H1 (cell line): ENCODE results near the gene PFKFB1. TPM values are rescaled to one million over a fixed set of nuclear protein-coding genes. Genes with fewer than 3 reads are reported as not detected.

Experiments used
- CTCF ChIA-PET: fragments of 300-600 bp; sonication (Branson Sonifier 250); formaldehyde crosslinking; loops from one replicate; lab custom pipeline; 2021; ENCODE audit not compliant: partially characterized antibody; lab: Charles Lee
- POLR2A ChIA-PET: fragments of 300-600 bp; sonication (Branson Sonifier 250); formaldehyde crosslinking; loops from one replicate; lab custom pipeline; 2021; ENCODE audit warnings: inconsistent platforms; ENCODE audit not compliant: partially characterized antibody; lab: Charles Lee
- DNase-seq, 2 experiments: peaks; one replicate each; pipeline versions ENCODE4 v3.0.0 to v3.0.0-alpha.2; 2010 to 2022; ENCODE audit warnings: low spot score in 2 of 2, low read depth in 1 of 2, mixed read lengths in 1 of 2
- FAIRE-seq: peaks from 2 replicates; lab custom pipeline; 2011; peaks lifted over from hg19 to GRCh38; lab: Jason Lieb, UNC
- H2AFZ ChIP-seq: 2 replicates; pipeline ENCODE4 v1.8.1; 2012; ENCODE audit warnings: low read length, inconsistent platforms
- H2AK5ac ChIP-seq: 2 replicates; pipeline ENCODE4 v1.6.1; 2013; ENCODE audit warnings: low read depth, low read length
- H2BK120ac ChIP-seq: replicated peaks from 2 replicates; pipeline ENCODE3; 2013; ENCODE audit warnings: low read depth, low read length, inconsistent platforms
- H2BK12ac ChIP-seq: 2 replicates; pipeline ENCODE4 v1.6.1; 2013; ENCODE audit warnings: low read depth, low read length
- H2BK15ac ChIP-seq: 2 replicates; pipeline ENCODE4 v1.6.1; 2013; ENCODE audit warnings: low read length
- H2BK20ac ChIP-seq: 2 replicates; pipeline ENCODE4 v1.6.1; 2013; ENCODE audit warnings: low read length
- H2BK5ac ChIP-seq: 2 replicates; pipeline ENCODE4 v1.6.1; 2013; ENCODE audit warnings: low read depth, low read length
- H3K14ac ChIP-seq: 2 replicates; pipeline ENCODE4 v1.6.1; 2013; ENCODE audit warnings: inconsistent platforms; ENCODE audit not compliant: insufficient read length
- H3K18ac ChIP-seq: 2 replicates; pipeline ENCODE4 v1.6.1; 2013; ENCODE audit warnings: low read length; ENCODE audit errors: extremely low read depth
- H3K23ac ChIP-seq: 2 replicates; pipeline ENCODE4 v1.6.1; 2013; ENCODE audit warnings: inconsistent platforms; ENCODE audit not compliant: insufficient read length
- H3K23me2 ChIP-seq: 2 replicates; pipeline ENCODE4 v1.6.1; 2013; ENCODE audit warnings: low read depth, low read length
- H3K27ac ChIP-seq: 2 replicates; pipeline ENCODE4 v1.6.1; 2011; ENCODE audit warnings: low read depth, low read length, inconsistent platforms
- H3K27me3 ChIP-seq, 4 experiments: replicated peaks in 1 of 4; 1 replicate in 1 of 4; 2 replicates in 3 of 4; pipeline versions ENCODE4 v1.6.1 to v1.8.1; 2011 to 2013; ENCODE audit warnings: low read length in 3 of 4, mild to moderate bottlenecking in 3 of 4, inconsistent platforms in 2 of 4, mixed read lengths in 2 of 4, moderate library complexity in 1 of 4; ENCODE audit not compliant: control insufficient read depth in 3 of 4, insufficient read depth in 3 of 4; ENCODE audit errors: extremely low read depth in 1 of 4
- H3K36me3 ChIP-seq, 4 experiments: 2 replicates each; pipeline versions ENCODE4 v1.6.1 to v1.8.1; 2011 to 2013; ENCODE audit warnings: mild to moderate bottlenecking in 4 of 4, low read length in 3 of 4, moderate library complexity in 2 of 4, control low read depth in 1 of 4, inconsistent platforms in 1 of 4; ENCODE audit not compliant: insufficient read depth in 4 of 4, control insufficient read depth in 2 of 4
- H3K4ac ChIP-seq: replicated peaks from 2 replicates; pipeline ENCODE3; 2013; ENCODE audit warnings: low read length, low read depth, mixed read lengths, inconsistent platforms; ENCODE audit not compliant: insufficient read length
- H3K4me1 ChIP-seq, 4 experiments: replicated peaks in 1 of 4; 1 replicate in 1 of 4; 2 replicates in 3 of 4; pipeline versions ENCODE4 v1.6.1 to v1.8.1; 2011 to 2013; ENCODE audit warnings: low read length in 3 of 4, inconsistent platforms in 2 of 4, mixed read lengths in 1 of 4; ENCODE audit not compliant: insufficient read depth in 4 of 4, control insufficient read depth in 3 of 4
- H3K4me2 ChIP-seq, 2 experiments: 2 replicates each; pipeline versions ENCODE4 v1.6.1 to v1.8.1; 2011 to 2013; ENCODE audit warnings: low read depth in 2 of 2, low read length in 2 of 2, control low read depth in 1 of 2, inconsistent platforms in 1 of 2, mild to moderate bottlenecking in 1 of 2; ENCODE audit not compliant: insufficient read depth in 1 of 2
- H3K4me3 ChIP-seq, 4 experiments: fragments of 200-600, 300-600 bp in 1 of 4; sonication (generic), shearing (Covaris generic), sonication (Bioruptor Twin) in 1 of 4; 2 replicates each; pipeline versions ENCODE4 v1.5.1 to v1.8.1; 2011 to 2016; ENCODE audit warnings: low read length in 4 of 4, low read depth in 3 of 4, control low read depth in 2 of 4, inconsistent platforms in 2 of 4, mild to moderate bottlenecking in 2 of 4, mixed read lengths in 1 of 4, moderate library complexity in 1 of 4; ENCODE audit not compliant: insufficient read depth in 2 of 4; ENCODE audit errors: extremely low read depth in 1 of 4
- H3K56ac ChIP-seq: replicated peaks from 2 replicates; pipeline ENCODE3; 2013; ENCODE audit warnings: low read depth, mild to moderate bottlenecking, mixed read lengths, low read length, inconsistent platforms; ENCODE audit not compliant: insufficient read length
- H3K79me1 ChIP-seq: 2 replicates; pipeline ENCODE4 v1.6.1; 2013; ENCODE audit warnings: low read depth, low read length, control low read depth
- H3K79me2 ChIP-seq, 2 experiments: 2 replicates each; pipeline versions ENCODE4 v1.6.1 to v1.8.1; 2012 to 2013; ENCODE audit warnings: low read length in 2 of 2, mild to moderate bottlenecking in 2 of 2, inconsistent platforms in 1 of 2; ENCODE audit not compliant: insufficient read depth in 2 of 2, control insufficient read depth in 1 of 2
- H3K9ac ChIP-seq, 4 experiments: replicated peaks in 1 of 4; 1 replicate in 1 of 4; 2 replicates in 3 of 4; pipeline versions ENCODE4 v1.6.1 to v1.8.1; 2011 to 2013; ENCODE audit warnings: low read depth in 3 of 4, low read length in 3 of 4, control low read depth in 2 of 4, mild to moderate bottlenecking in 2 of 4, moderate library complexity in 2 of 4, inconsistent platforms in 1 of 4; ENCODE audit errors: extremely low read depth in 1 of 4
- H3K9me3 ChIP-seq, 2 experiments: 2 replicates each; pipeline versions ENCODE4 v1.6.1 to v1.8.1; 2012 to 2013; ENCODE audit warnings: mild to moderate bottlenecking in 2 of 2, moderate library complexity in 2 of 2, control low read depth in 1 of 2, inconsistent platforms in 1 of 2, low read depth in 1 of 2, low read length in 1 of 2, mixed read lengths in 1 of 2; ENCODE audit not compliant: insufficient read depth in 2 of 2
- H4K20me1 ChIP-seq, 2 experiments: replicated peaks in 1 of 2; 2 replicates each; pipeline versions ENCODE3 to v1.8.1; 2011 to 2013; ENCODE audit warnings: inconsistent platforms in 2 of 2, low read length in 2 of 2, mild to moderate bottlenecking in 1 of 2; ENCODE audit not compliant: insufficient read depth in 2 of 2, control insufficient read depth in 1 of 2
- H4K5ac ChIP-seq: 2 replicates; pipeline ENCODE4 v1.6.1; 2013; ENCODE audit warnings: low read length, low read depth, mixed read lengths, inconsistent platforms; ENCODE audit not compliant: insufficient read length
- H4K8ac ChIP-seq: 2 replicates; pipeline ENCODE4 v1.8.0; 2013; ENCODE audit warnings: mild to moderate bottlenecking, moderate library complexity, low read length, inconsistent platforms; ENCODE audit not compliant: insufficient read depth; ENCODE audit errors: extremely low read depth
- H4K91ac ChIP-seq: replicated peaks from 2 replicates; pipeline ENCODE3; 2013; ENCODE audit warnings: low read length, mixed read lengths, inconsistent platforms; ENCODE audit not compliant: insufficient read length
- EGR1 ChIP-seq: IDR thresholded peaks from 2 replicates; pipeline ENCODE4 v1.6.1; 2011; ENCODE audit warnings: low read depth, low read length, borderline replicate concordance
- GTF2F1 ChIP-seq: IDR thresholded peaks from 2 replicates; pipeline ENCODE4 v1.6.1; 2012; ENCODE audit warnings: low read depth, low read length, improper control_type of control experiment, borderline replicate concordance
- HDAC2 ChIP-seq, 2 experiments: fragments of 300-600 bp in 1 of 2; sonication (generic) in 1 of 2; IDR thresholded peaks; 2 replicates each; pipeline ENCODE4 v1.6.1; 2011 to 2012; ENCODE audit warnings: low read depth in 2 of 2, low read length in 2 of 2, mild to moderate bottlenecking in 2 of 2, moderate library complexity in 2 of 2, borderline replicate concordance in 1 of 2, inconsistent platforms in 1 of 2
- JUN ChIP-seq: IDR thresholded peaks from 2 replicates; pipeline ENCODE4 v1.6.1; 2011; ENCODE audit warnings: low read depth, mild to moderate bottlenecking, improper control_type of control experiment, low read length
- JUND ChIP-seq: IDR thresholded peaks from 2 replicates; pipeline ENCODE4 v1.6.1; 2011; ENCODE audit warnings: mild to moderate bottlenecking, improper control_type of control experiment, low read length
- RBBP5 ChIP-seq: IDR thresholded peaks from 2 replicates; pipeline ENCODE4 v1.7.1; 2012; ENCODE audit warnings: low read depth, mild to moderate bottlenecking, inconsistent platforms, low read length, moderate library complexity, borderline replicate concordance
- RXRA ChIP-seq: IDR thresholded peaks from 2 replicates; pipeline ENCODE4 v1.6.1; 2011; ENCODE audit warnings: low read depth, mild to moderate bottlenecking, low read length, moderate library complexity; ENCODE audit not compliant: insufficient read depth
- SIRT6 ChIP-seq: IDR thresholded peaks from one replicate; pipeline ENCODE4 v1.7.1; 2012; ENCODE audit warnings: low read length, inconsistent platforms
- WGBS, 2 experiments: shearing (Covaris generic) in 1 of 2; methylation state at CpG; one replicate each; pipeline versions ENCODE4 v1.1.6 to v1.1.7; 2013 to 2015; ENCODE audit warnings: low lambda C conversion rate in 2 of 2, mixed read lengths in 2 of 2, inconsistent platforms in 1 of 2, low coverage in 1 of 2, missing lambda C conversion rate in 1 of 2; ENCODE audit not compliant: insufficient replicate concordance in 2 of 2, insufficient coverage in 1 of 2, insufficient read length in 1 of 2; ENCODE audit errors: extremely low coverage in 1 of 2, missing lambda C conversion rate in 1 of 2; 5-methylcytosine and 5-hydroxymethylcytosine counted together
- polyA plus RNA-seq, 7 experiments: library from polyadenylated mRNA; depleted of rRNA in 3 of 7; stranded (reverse) in 5 of 7; unstranded in 2 of 7; fragments of >200 nt in 5 of 7; fragments of 200-250 nt in 2 of 7; gene quantifications; 1 replicate in 5 of 7; 2 replicates in 1 of 7; 4 replicates in 1 of 7; pipeline versions ENCODE4 v1.2.1 to v1.2.3, GENCODE V29; 2011 to 2013; ENCODE audit warnings: missing spikeins in 2 of 7, mixed read lengths in 2 of 7
- total RNA-seq: library from RNA; stranded (reverse); fragmentation: NEBNext Ultra II Directional; extraction: Animal tissue kit (Norgen Biotek cat#: 25700); gene quantifications from 2 replicates; pipeline ENCODE4 v1.2.1, GENCODE V29; 2021
- TF ChIP-seq, protein P1 (sequence below): IDR thresholded peaks from 2 replicates; pipeline ENCODE4 v1.6.1; 2012; ENCODE audit warnings: inconsistent platforms

The PFKFB1 gene
- total and polyA plus RNA-seq, 2 of the 8 experiments (the other 6 are each of a cell fraction or from before 2014, with no cell fraction given): 0.26 to 0.30 TPM

DNA sequence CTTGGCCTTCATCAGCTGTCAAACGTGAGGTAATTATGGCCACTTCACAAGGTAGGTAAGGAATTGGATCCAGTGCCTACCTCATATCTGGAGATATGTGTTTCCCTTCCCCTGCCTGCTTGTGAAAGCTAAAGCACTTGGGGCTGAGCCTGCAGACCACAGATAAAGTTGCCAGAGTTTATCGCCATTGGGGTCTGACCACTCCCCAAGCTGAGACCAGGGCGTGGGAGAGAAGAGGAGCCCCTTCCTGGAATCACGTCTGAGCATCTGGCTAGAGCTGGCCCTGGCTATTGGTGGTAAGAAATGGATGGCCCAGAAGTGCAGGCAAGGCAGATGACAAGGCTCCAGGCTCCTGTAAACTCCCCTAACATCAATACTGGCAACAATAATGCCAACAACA lies 34.1 kb upstream of the PFKFB1 start:
- Histone ChIP-seq H4K5ac (no peak overlapping the region), H3K9me3 (no peaks in the 10 kb centered on the region), H3K23me2 (no peaks in the 10 kb centered on the region), H3K9ac (no peak overlapping the region), H3K4ac (no peak overlapping the region), H2BK12ac (no peak overlapping the region), H4K91ac (no peak overlapping the region), H2BK5ac (no peak overlapping the region), H2BK120ac (no peak overlapping the region), H3K27me3 (no peaks in the 10 kb centered on the region), H3K79me2 (no peaks in the 10 kb centered on the region), H3K4me1 (peaks cover 0 to 3% (median 0%) of the 10 kb centered on the region in 4 experiments; a peak in 1 of 7 replicates), H2BK15ac (no peak overlapping the region), H3K4me3 (no peak overlapping the region), H2AK5ac (no peak overlapping the region), H2BK20ac (no peak overlapping the region), H2AFZ (no peak overlapping the region), H4K20me1 (no peaks in the 10 kb centered on the region), H3K18ac (no peak overlapping the region), H4K8ac (no peak overlapping the region; the same call in 1 of the 2 replicates), H3K79me1 (no peaks in the 10 kb centered on the region), H3K56ac (no peak overlapping the region), H3K36me3 (no peaks in the 10 kb centered on the region), H3K27ac (no peak overlapping the region), H3K14ac (no peak overlapping the region), H3K4me2 (no peak overlapping the region), H3K23ac (no peak overlapping the region)
- no peak for FAIRE-seq
- POLR2A ChIA-PET: no interaction called here
- no peak for DNase-seq
- WGBS, 2 experiments: 80% methylated on average over 4 of the region's 4 CpGs; no CpG with 5 or more reads in 1 of the 2 experiments
- CTCF ChIA-PET: interaction anchor here (0.6 to 1.0 kb wide), 2 partner anchors 18 to 1045 kb away, joined by 3 read pairs; no protein-coding TSS in a partner anchor
- TF ChIP-seq GTF2F1 (no peak), SIRT6 (no peak), JUN (no peak), HDAC2 (IDR thresholded peaks at IDR 0.05; ENCODE audit: borderline replicate concordance in 1 of 2, low read depth in 2 of 2, low read length in 2 of 2) (no peak), RBBP5 (no peak), JUND (no peak), EGR1 (no peak), RXRA (no peak)
- TF ChIP-seq, protein P1, sequence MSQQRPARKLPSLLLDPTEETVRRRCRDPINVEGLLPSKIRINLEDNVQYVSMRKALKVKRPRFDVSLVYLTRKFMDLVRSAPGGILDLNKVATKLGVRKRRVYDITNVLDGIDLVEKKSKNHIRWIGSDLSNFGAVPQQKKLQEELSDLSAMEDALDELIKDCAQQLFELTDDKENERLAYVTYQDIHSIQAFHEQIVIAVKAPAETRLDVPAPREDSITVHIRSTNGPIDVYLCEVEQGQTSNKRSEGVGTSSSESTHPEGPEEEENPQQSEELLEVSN: no peak
